Pulmonary artery endothelial cell (primary cell): Measurements from ENCODE around the gene RBM12. TPM values are rescaled to one million over a fixed set of nuclear protein-coding genes. Genes with fewer than 3 reads are reported as not detected.

Experiments used
- DNase-seq: peaks from one replicate; pipeline ENCODE4 v3.0.0-alpha.2; 2011; ENCODE audit warnings: low read depth, low spot score
- total RNA-seq: library from RNA; depleted of rRNA; stranded (reverse); fragments of >200 nt; gene quantifications from 2 replicates; pipeline ENCODE4 v1.2.3, GENCODE V29; 2014

RBM12 gene
- total RNA-seq, 1 donor from 2014 or later: 64.1 TPM

- DNase-seq: no peak
These were observed 63.4 kb downstream of the RBM12 start for GRCh38 chr20:35600993-35601973.

- no peak for DNase-seq
These were observed 64.3 kb downstream of the RBM12 start for GRCh38 chr20:35600176-35600992.

- DNase-seq: no peak
These were observed 65.0 kb downstream of the RBM12 start for GRCh38 chr20:35599776-35600120.

Other genes starting within 250 kb of the RBM12 start
- gene GDF5, start 226.7 kb downstream of the RBM12 start, total RNA-seq: 0.99 and 2.1 TPM in 2 replicates
- gene CEP250, start 209.3 kb downstream of the RBM12 start, total RNA-seq: 21.2 and 28.0 TPM in 2 replicates
- not detected in 2 replicates for gene C20orf173, start 135.2 kb downstream of the RBM12 start, total RNA-seq
- gene ERGIC3, start 122.8 kb downstream of the RBM12 start, total RNA-seq: 254 and 305 TPM in 2 replicates
- 6.7 and 13.7 TPM in 2 replicates for gene SPAG4, start 49.1 kb downstream of the RBM12 start, total RNA-seq
- gene CPNE1, start within 50 bp of the RBM12 start, total RNA-seq: 160 and 166 TPM in 2 replicates
- 22.3 and 48.5 TPM in 2 replicates for gene NFS1, start 34.5 kb upstream of the RBM12 start, total RNA-seq
- 110 and 266 TPM in 2 replicates for gene ROMO1, start 34.5 kb upstream of the RBM12 start, total RNA-seq
- gene RBM39, start 77.4 kb upstream of the RBM12 start, total RNA-seq: 247 and 325 TPM in 2 replicates
- gene PHF20, start 107.1 kb upstream of the RBM12 start, total RNA-seq: 29.8 and 30.9 TPM in 2 replicates